Fibroblast of the aortic adventitia (primary cell): Measurements from ENCODE around the gene SEC24C. TPM values are rescaled to one million over a fixed set of nuclear protein-coding genes. Genes with fewer than 3 reads are reported as not detected.

Experiments
- DNase-seq: peaks from one replicate; pipeline ENCODE4 v3.0.0-alpha.2; 2010; ENCODE audit warnings: low read depth
- H3K4me3 ChIP-seq: 2 replicates; pipeline ENCODE4 v1.5.1; 2011; ENCODE audit warnings: low read depth, mild to moderate bottlenecking, control low read depth, low read length, moderate library complexity
- CTCF ChIP-seq: IDR thresholded peaks from 2 replicates; pipeline ENCODE4 v1.5.1; 2011; ENCODE audit warnings: mild to moderate bottlenecking, low read length, control low read depth, inconsistent platforms; ENCODE audit not compliant: insufficient read depth
- total RNA-seq: library from RNA; depleted of rRNA; stranded (reverse); fragments of >200 nt; gene quantifications from 2 replicates; pipeline ENCODE4 v1.2.3, GENCODE V29; 2012; ENCODE audit warnings: low replicate concordance

SEC24C gene
- total RNA-seq, 1 donor, result 45.2 TPM

GRCh38 chr10:73799899-73800559 lies 55.9 kb downstream of the SEC24C start:
- no peak for DNase-seq
- no peak for TF ChIP-seq CTCF

GRCh38 chr10:73800560-73801252 lies 56.5 kb downstream of the SEC24C start:
- H3K4me3 ChIP-seq, result no peak overlapping the region
- no peak for TF ChIP-seq CTCF
- DNase-seq, result no peak

More at GRCh38 chr10:73799899-73800559, 55.9 kb downstream of the SEC24C start:
- H3K4me3 ChIP-seq, result no peak overlapping the region

- no peak for TF ChIP-seq CTCF
- DNase-seq, result no peak
- H3K4me3 ChIP-seq, result no peak overlapping the region
Observed at GRCh38 chr10:73801253-73801590, 57.0 kb downstream of the SEC24C start.

GRCh38 chr10:73802276-73802991 lies 58.3 kb downstream of the SEC24C start:
- no peak for DNase-seq
- no peak overlapping the region for H3K4me3 ChIP-seq
- peak; percentile 26 for TF ChIP-seq CTCF

- no peak for DNase-seq
- TF ChIP-seq CTCF, result no peak
- H3K4me3 ChIP-seq, result no peak overlapping the region
Observed at GRCh38 chr10:73803680-73804286, 59.6 kb downstream of the SEC24C start.

GRCh38 chr10:73806176-73806950 lies 62.2 kb downstream of the SEC24C start:
- DNase-seq, result no peak
- H3K4me3 ChIP-seq, result no peak overlapping the region
- no peak for TF ChIP-seq CTCF
